WTC11 (cell line): ENCODE data around the gene RAD51D. TPM values are rescaled to one million over a fixed set of nuclear protein-coding genes. Genes with fewer than 3 reads are reported as not detected.
A peak's percentile ranks its signal among the peaks of the same experiment; 100 is the strongest.

Experiments used
- ATAC-seq: fragments of 200-7000 bp; cut with Tn5 transposase; 2 replicates; pipeline ENCODE4 v1.10.0; 2021; ENCODE audit warnings: mild to moderate bottlenecking, moderate library complexity
- CTCF ChIA-PET: fragments of 300-600 bp; sonication (Branson Sonifier 250); formaldehyde crosslinking; loops from one replicate; lab custom pipeline; 2021; ENCODE audit warnings: antibody characterized with exemption; lab: Charles Lee
- POLR2A ChIA-PET: fragments of 350-600 bp; sonication (Branson Sonifier 250); formaldehyde crosslinking; loops from one replicate; lab custom pipeline; 2021; ENCODE audit warnings: antibody characterized with exemption; lab: Charles Lee
- DNase-seq: peaks from one replicate; pipeline ENCODE4 v3.0.0; 2021; ENCODE audit warnings: low spot score
- H3K27ac Mint-ChIP-seq: 2 replicates; pipeline ENCODE4 v1.8.0; 2021; ENCODE audit warnings: mixed read lengths
- H3K27me3 Mint-ChIP-seq: 2 replicates; pipeline ENCODE4 v1.8.0; 2021; ENCODE audit warnings: low read depth, mild to moderate bottlenecking, moderate library complexity, mixed read lengths
- H3K36me3 Mint-ChIP-seq: 2 replicates; pipeline ENCODE4 v1.8.0; 2021; ENCODE audit warnings: mixed read lengths
- H3K4me1 Mint-ChIP-seq: 2 replicates; pipeline ENCODE4 v1.8.0; 2022; ENCODE audit warnings: mixed read lengths
- H3K4me3 Mint-ChIP-seq: 2 replicates; pipeline ENCODE4 v1.8.0; 2021; ENCODE audit warnings: mild to moderate bottlenecking, moderate library complexity, mixed read lengths
- H3K9me3 Mint-ChIP-seq: 2 replicates; pipeline ENCODE4 v1.8.0; 2021; ENCODE audit warnings: mixed read lengths
- ESRRA ChIP-seq: sonication (generic); formaldehyde crosslinking; IDR thresholded peaks from 2 replicates; pipeline ENCODE4 v1.8.1; 2022; ENCODE audit warnings: mild to moderate bottlenecking, missing genetic modification reagents, borderline replicate concordance
- GABPB1 ChIP-seq: sonication (generic); formaldehyde crosslinking; IDR thresholded peaks from 2 replicates; pipeline ENCODE4 v1.8.1; 2023; ENCODE audit warnings: mild to moderate bottlenecking, missing genetic modification reagents
- JAZF1 ChIP-seq: fragments of 250-450 bp; sonication (Bioruptor Pico); IDR thresholded peaks from 2 replicates; pipeline ENCODE4 v1.9.0; 2021; ENCODE audit warnings: moderate library complexity, mild to moderate bottlenecking, inconsistent platforms
- KAT7 ChIP-seq: sonication (generic); formaldehyde crosslinking; IDR thresholded peaks from 2 replicates; pipeline ENCODE4 v1.8.1; 2023; ENCODE audit warnings: missing genetic modification reagents, mild to moderate bottlenecking, borderline replicate concordance
- TCF7 ChIP-seq: sonication (generic); formaldehyde crosslinking; IDR thresholded peaks from 2 replicates; pipeline ENCODE4 v1.8.0; 2022; ENCODE audit warnings: mild to moderate bottlenecking, low read depth, missing genetic modification reagents, moderate library complexity
- TP53 ChIP-seq: sonication (generic); formaldehyde crosslinking; IDR thresholded peaks from 2 replicates; pipeline ENCODE4 v1.8.1; 2023; ENCODE audit warnings: mild to moderate bottlenecking, missing genetic modification reagents
- ZNF317 ChIP-seq: sonication (generic); formaldehyde crosslinking; IDR thresholded peaks from 2 replicates; pipeline ENCODE4 v1.8.1; 2023; ENCODE audit warnings: low read depth, mild to moderate bottlenecking, moderate library complexity, missing genetic modification reagents, borderline replicate concordance
- ZNF396 ChIP-seq: fragments of 250-450 bp; sonication (Bioruptor Pico); IDR thresholded peaks from 2 replicates; pipeline ENCODE4 v1.8.0; 2021; ENCODE audit warnings: mild to moderate bottlenecking, moderate library complexity, borderline replicate concordance
- ZNF671 ChIP-seq: fragments of 250-450 bp; sonication (Bioruptor Pico); IDR thresholded peaks from 2 replicates; pipeline ENCODE4 v1.8.0; 2021; ENCODE audit warnings: mild to moderate bottlenecking
- total RNA-seq: library from RNA; stranded (reverse); gene quantifications from 3 replicates; pipeline ENCODE4 v1.2.3, GENCODE V29; 2021
- TF ChIP-seq, protein P1 (sequence below): sonication (generic); formaldehyde crosslinking; IDR thresholded peaks from 2 replicates; pipeline ENCODE4 v1.8.1; 2023; ENCODE audit warnings: mild to moderate bottlenecking, missing genetic modification reagents, moderate library complexity
- TF ChIP-seq, protein P2 (sequence below): sonication (generic); formaldehyde crosslinking; IDR thresholded peaks from 2 replicates; pipeline ENCODE4 v1.8.0; 2023; ENCODE audit warnings: missing genetic modification reagents
- TF ChIP-seq, protein P3 (sequence below): fragments of 250-450 bp; sonication (Bioruptor Pico); IDR thresholded peaks from 2 replicates; pipeline ENCODE4 v2.1.2; 2022; ENCODE audit warnings: mild to moderate bottlenecking, moderate library complexity
- TF ChIP-seq, protein P4 (sequence below): sonication (generic); formaldehyde crosslinking; IDR thresholded peaks from 2 replicates; pipeline ENCODE4 v1.8.1; 2022; ENCODE audit warnings: mild to moderate bottlenecking, missing genetic modification reagents, moderate library complexity, borderline replicate concordance
- TF ChIP-seq, protein P5 (sequence below): sonication (generic); formaldehyde crosslinking; IDR thresholded peaks from 2 replicates; pipeline ENCODE4 v1.8.0; 2023; ENCODE audit warnings: missing genetic modification reagents, mild to moderate bottlenecking, borderline replicate concordance
- TF ChIP-seq, protein P6 (sequence below): fragments of 250-450 bp; sonication (Bioruptor Pico); IDR thresholded peaks from 2 replicates; pipeline ENCODE4 v1.8.0; 2021; ENCODE audit warnings: mild to moderate bottlenecking

RAD51D gene
- total RNA-seq, 1 experiment from 2014 or later: 15.0 TPM

DNA sequence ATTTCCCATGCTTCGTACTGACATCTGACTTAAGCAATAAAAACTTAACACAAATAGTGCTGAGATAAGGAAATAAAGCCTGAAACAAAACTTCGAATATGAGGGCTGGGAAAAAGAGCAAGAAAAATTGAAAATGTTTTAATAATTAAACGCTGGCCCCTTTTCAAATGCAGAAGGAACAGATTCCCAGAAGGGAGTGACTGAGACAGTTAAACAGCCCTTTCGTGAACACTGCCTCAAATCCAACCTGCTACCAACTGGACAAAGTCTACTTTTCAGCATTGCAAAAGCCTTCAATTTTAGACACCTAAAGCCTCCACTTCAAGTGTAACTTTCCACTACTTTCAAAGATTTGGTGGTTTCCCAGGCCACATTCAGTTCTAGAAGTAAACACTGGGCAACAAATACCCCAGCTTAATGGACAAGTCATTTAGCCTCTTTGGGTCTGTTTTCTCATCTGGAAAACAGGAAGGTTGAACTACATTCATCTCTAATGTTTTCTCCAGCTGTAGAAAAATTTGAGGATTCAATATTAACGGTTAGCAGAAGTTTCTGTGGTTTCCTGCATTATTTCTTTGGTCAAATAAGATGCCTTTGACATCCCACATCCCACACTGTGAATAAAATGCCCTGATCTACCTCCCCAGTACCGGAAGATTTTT lies 68.0 kb downstream of the RAD51D start (continued):
- TF ChIP-seq, protein P1, sequence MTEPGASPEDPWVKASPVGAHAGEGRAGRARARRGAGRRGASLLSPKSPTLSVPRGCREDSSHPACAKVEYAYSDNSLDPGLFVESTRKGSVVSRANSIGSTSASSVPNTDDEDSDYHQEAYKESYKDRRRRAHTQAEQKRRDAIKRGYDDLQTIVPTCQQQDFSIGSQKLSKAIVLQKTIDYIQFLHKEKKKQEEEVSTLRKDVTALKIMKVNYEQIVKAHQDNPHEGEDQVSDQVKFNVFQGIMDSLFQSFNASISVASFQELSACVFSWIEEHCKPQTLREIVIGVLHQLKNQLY (CRISPR knock-in tag): no peak
- TF ChIP-seq, protein P2, sequence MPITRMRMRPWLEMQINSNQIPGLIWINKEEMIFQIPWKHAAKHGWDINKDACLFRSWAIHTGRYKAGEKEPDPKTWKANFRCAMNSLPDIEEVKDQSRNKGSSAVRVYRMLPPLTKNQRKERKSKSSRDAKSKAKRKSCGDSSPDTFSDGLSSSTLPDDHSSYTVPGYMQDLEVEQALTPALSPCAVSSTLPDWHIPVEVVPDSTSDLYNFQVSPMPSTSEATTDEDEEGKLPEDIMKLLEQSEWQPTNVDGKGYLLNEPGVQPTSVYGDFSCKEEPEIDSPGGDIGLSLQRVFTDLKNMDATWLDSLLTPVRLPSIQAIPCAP: no peak
- TF ChIP-seq TP53 (CRISPR knock-in tag) (no peak), ESRRA (CRISPR knock-in tag) (no peak), ZNF396 (CRISPR knock-in tag) (no peak), ZNF671 (no peak)
- TF ChIP-seq, protein P3, sequence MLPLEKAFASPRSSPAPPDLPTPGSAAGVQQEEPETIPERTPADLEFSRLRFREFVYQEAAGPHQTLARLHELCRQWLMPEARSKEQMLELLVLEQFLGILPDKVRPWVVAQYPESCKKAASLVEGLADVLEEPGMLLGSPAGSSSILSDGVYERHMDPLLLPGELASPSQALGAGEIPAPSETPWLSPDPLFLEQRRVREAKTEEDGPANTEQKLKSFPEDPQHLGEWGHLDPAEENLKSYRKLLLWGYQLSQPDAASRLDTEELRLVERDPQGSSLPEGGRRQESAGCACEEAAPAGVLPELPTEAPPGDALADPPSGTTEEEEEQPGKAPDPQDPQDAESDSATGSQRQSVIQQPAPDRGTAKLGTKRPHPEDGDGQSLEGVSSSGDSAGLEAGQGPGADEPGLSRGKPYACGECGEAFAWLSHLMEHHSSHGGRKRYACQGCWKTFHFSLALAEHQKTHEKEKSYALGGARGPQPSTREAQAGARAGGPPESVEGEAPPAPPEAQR (CRISPR knock-in tag): no peak
- TF ChIP-seq, protein P4, sequence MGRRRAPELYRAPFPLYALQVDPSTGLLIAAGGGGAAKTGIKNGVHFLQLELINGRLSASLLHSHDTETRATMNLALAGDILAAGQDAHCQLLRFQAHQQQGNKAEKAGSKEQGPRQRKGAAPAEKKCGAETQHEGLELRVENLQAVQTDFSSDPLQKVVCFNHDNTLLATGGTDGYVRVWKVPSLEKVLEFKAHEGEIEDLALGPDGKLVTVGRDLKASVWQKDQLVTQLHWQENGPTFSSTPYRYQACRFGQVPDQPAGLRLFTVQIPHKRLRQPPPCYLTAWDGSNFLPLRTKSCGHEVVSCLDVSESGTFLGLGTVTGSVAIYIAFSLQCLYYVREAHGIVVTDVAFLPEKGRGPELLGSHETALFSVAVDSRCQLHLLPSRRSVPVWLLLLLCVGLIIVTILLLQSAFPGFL (CRISPR knock-in tag): no peak

DNA sequence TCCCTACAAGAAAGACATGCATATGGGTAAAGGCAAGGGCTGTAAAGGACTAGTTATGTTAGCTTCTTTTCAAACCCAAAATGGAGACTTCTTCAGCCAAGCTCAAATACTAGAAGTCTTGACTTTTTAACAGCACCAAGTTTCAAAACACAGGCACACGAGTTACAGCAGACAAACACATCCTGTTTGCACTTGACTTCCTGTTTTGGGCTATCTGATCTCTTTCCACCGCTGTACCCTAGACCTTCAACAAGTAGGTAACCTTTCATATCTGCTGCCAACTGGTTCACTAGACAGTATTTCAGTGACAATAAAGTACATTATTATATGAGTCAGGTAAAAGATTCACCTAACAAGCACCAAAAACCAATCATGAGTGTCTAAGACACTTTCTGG lies 68.5 kb downstream of the RAD51D start:
- no peaks in the 10 kb centered on the region for H3K9me3 Mint-ChIP-seq
- no peaks in the 10 kb centered on the region for H3K27me3 Mint-ChIP-seq
- no peak for ATAC-seq
- H3K27ac Mint-ChIP-seq: no peak overlapping the region
- peaks cover 37% of the 10 kb centered on the region for H3K4me1 Mint-ChIP-seq
- TF ChIP-seq JAZF1 (CRISPR knock-in tag) (no peak), GABPB1 (CRISPR knock-in tag) (peak; percentile 51; the same call in 1 of the 2 replicates), TCF7 (no peak), ZNF317 (CRISPR knock-in tag) (no peak), ZNF396 (CRISPR knock-in tag) (no peak), KAT7 (CRISPR knock-in tag) (no peak)
- TF ChIP-seq, protein P5, sequence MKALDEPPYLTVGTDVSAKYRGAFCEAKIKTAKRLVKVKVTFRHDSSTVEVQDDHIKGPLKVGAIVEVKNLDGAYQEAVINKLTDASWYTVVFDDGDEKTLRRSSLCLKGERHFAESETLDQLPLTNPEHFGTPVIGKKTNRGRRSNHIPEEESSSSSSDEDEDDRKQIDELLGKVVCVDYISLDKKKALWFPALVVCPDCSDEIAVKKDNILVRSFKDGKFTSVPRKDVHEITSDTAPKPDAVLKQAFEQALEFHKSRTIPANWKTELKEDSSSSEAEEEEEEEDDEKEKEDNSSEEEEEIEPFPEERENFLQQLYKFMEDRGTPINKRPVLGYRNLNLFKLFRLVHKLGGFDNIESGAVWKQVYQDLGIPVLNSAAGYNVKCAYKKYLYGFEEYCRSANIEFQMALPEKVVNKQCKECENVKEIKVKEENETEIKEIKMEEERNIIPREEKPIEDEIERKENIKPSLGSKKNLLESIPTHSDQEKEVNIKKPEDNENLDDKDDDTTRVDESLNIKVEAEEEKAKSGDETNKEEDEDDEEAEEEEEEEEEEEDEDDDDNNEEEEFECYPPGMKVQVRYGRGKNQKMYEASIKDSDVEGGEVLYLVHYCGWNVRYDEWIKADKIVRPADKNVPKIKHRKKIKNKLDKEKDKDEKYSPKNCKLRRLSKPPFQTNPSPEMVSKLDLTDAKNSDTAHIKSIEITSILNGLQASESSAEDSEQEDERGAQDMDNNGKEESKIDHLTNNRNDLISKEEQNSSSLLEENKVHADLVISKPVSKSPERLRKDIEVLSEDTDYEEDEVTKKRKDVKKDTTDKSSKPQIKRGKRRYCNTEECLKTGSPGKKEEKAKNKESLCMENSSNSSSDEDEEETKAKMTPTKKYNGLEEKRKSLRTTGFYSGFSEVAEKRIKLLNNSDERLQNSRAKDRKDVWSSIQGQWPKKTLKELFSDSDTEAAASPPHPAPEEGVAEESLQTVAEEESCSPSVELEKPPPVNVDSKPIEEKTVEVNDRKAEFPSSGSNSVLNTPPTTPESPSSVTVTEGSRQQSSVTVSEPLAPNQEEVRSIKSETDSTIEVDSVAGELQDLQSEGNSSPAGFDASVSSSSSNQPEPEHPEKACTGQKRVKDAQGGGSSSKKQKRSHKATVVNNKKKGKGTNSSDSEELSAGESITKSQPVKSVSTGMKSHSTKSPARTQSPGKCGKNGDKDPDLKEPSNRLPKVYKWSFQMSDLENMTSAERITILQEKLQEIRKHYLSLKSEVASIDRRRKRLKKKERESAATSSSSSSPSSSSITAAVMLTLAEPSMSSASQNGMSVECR: no peak
- TF ChIP-seq, protein P6, sequence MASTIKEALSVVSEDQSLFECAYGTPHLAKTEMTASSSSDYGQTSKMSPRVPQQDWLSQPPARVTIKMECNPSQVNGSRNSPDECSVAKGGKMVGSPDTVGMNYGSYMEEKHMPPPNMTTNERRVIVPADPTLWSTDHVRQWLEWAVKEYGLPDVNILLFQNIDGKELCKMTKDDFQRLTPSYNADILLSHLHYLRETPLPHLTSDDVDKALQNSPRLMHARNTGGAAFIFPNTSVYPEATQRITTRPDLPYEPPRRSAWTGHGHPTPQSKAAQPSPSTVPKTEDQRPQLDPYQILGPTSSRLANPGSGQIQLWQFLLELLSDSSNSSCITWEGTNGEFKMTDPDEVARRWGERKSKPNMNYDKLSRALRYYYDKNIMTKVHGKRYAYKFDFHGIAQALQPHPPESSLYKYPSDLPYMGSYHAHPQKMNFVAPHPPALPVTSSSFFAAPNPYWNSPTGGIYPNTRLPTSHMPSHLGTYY (CRISPR knock-in tag): no peak
- ChIA-PET CTCF (no interaction called here), POLR2A (no interaction called here)
- DNase-seq: no peak
- no peaks in the 10 kb centered on the region for H3K36me3 Mint-ChIP-seq
- H3K4me3 Mint-ChIP-seq: no peak overlapping the region
